K562 (cell line): ENCODE measurements around the gene TNK2. TPM values are rescaled to one million over a fixed set of nuclear protein-coding genes. Genes with fewer than 3 reads are reported as not detected.

ENCODE experiments used
- ARID4B ChIP-seq: sonication (generic); formaldehyde crosslinking; IDR thresholded peaks from 2 replicates; pipeline ENCODE4 v1.8.0; 2022; ENCODE audit warnings: mild to moderate bottlenecking, missing genetic modification reagents
- BCOR ChIP-seq: fragments of 450-650 bp; IDR thresholded peaks from 2 replicates; pipeline ENCODE4 v1.6.1; 2016
- CCAR2 ChIP-seq: fragments of 200-400 bp; formaldehyde crosslinking; IDR thresholded peaks from 2 replicates; pipeline ENCODE4 v1.6.1; 2017; ENCODE audit warnings: mild to moderate bottlenecking, low read depth, low read length
- DPF2 ChIP-seq: fragments of 450-650 bp; IDR thresholded peaks from 2 replicates; pipeline ENCODE4 v1.6.1; 2016
- EGR1 ChIP-seq: fragments of 450-650 bp; conservative IDR thresholded peaks from 2 replicates; pipeline ENCODE4 v1.6.1; 2017; ENCODE audit warnings: mild to moderate bottlenecking
- ESRRB ChIP-seq: fragments of 250-450 bp; sonication (Bioruptor Pico); IDR thresholded peaks from 2 replicates; pipeline ENCODE4 v1.5.0; 2020; ENCODE audit warnings: mild to moderate bottlenecking, moderate library complexity, borderline replicate concordance
- JUND ChIP-seq, 2 experiments: IDR thresholded peaks; 2 replicates in 1 of 2; 3 replicates in 1 of 2; pipeline ENCODE4 v1.6.1; 2011; ENCODE audit warnings: borderline replicate concordance in 2 of 2, low read depth in 2 of 2, low read length in 2 of 2, improper control_type of control experiment in 1 of 2, missing biosample characterization in 1 of 2, missing genetic modification characterization in 1 of 2, missing genetic modification reagents in 1 of 2
- KLF13 ChIP-seq: fragments of 450-650 bp; IDR thresholded peaks from 2 replicates; pipeline ENCODE4 v1.6.1; 2016; ENCODE audit warnings: missing genetic modification characterization, low read depth, mild to moderate bottlenecking, missing compliant biosample characterization, moderate library complexity, borderline replicate concordance
- L3MBTL2 ChIP-seq: fragments of 450-650 bp; IDR thresholded peaks from 2 replicates; pipeline ENCODE4 v1.6.1; 2016; ENCODE audit warnings: mild to moderate bottlenecking, moderate library complexity
- MYBL2 ChIP-seq, 2 experiments: fragments of 450-650 bp in 1 of 2; sonication (generic) in 1 of 2; formaldehyde crosslinking in 1 of 2; IDR thresholded peaks; 2 replicates each; pipeline versions ENCODE4 v1.6.1 to v1.8.1; 2017 to 2022; ENCODE audit warnings: borderline replicate concordance in 1 of 2, inconsistent platforms in 1 of 2, low read depth in 1 of 2, mild to moderate bottlenecking in 1 of 2, missing genetic modification reagents in 1 of 2, moderate library complexity in 1 of 2
- NR2F6 ChIP-seq: fragments of 450-650 bp; formaldehyde crosslinking; IDR thresholded peaks from 2 replicates; pipeline ENCODE4 v1.4.0; 2020; ENCODE audit warnings: mild to moderate bottlenecking
- NRF1 ChIP-seq, 2 experiments: fragments of 450-650 bp; IDR thresholded peaks in 1 of 2; conservative IDR thresholded peaks in 1 of 2; 2 replicates each; pipeline ENCODE4 v1.6.1; 2014; ENCODE audit warnings: mild to moderate bottlenecking in 2 of 2
- POLR2B ChIP-seq: fragments of 450-650 bp; IDR thresholded peaks from 2 replicates; pipeline ENCODE4 v1.6.1; 2018; ENCODE audit warnings: low read depth; ENCODE audit not compliant: partially characterized antibody
- RBM25 ChIP-seq: fragments of 200-400 bp; formaldehyde crosslinking; IDR thresholded peaks from 2 replicates; pipeline ENCODE4 v1.6.1; 2018; ENCODE audit warnings: low read length, low read depth, moderate library complexity; ENCODE audit not compliant: severe bottlenecking
- SETDB1 ChIP-seq: IDR thresholded peaks from one replicate; pipeline ENCODE4 v1.6.1; 2012; ENCODE audit warnings: low read length, control low read depth, inconsistent platforms
- SMAD1 ChIP-seq: fragments of 150-350 bp; IDR thresholded peaks from 2 replicates; pipeline ENCODE4 v1.6.1; 2014; ENCODE audit warnings: low read length, low read depth; ENCODE audit not compliant: partially characterized antibody
- polyA plus RNA-seq, 8 experiments: library from polyadenylated mRNA; depleted of rRNA in 4 of 8; stranded (reverse) in 5 of 8; unstranded in 3 of 8; fragments of >200 nt; fragmentation: Nextera tagmentation in 2 of 8; fragmentation: Illumina TruSeq in 1 of 8; extraction: Ambion mirVana in 2 of 8; extraction: Trizol in 1 of 8; gene quantifications; 2 replicates each; pipeline versions ENCODE4 v1.2.1 to v1.2.3, GENCODE V29; 2011 to 2014; ENCODE audit warnings: inconsistent platforms in 1 of 8, missing spikeins in 1 of 8
- total RNA-seq, 7 experiments: library from RNA; depleted of rRNA in 6 of 7; stranded (reverse); fragments of >200 nt in 6 of 7; fragmentation: Illumina TruSeq in 2 of 7; extraction: Trizol in 2 of 7; gene quantifications; 2 replicates each; pipeline versions ENCODE4 v1.2.1 to v1.2.3, GENCODE V29; 2011 to 2021; ENCODE audit warnings: low replicate concordance in 1 of 7
- TF ChIP-seq, protein P1 (sequence below): sonication (generic); formaldehyde crosslinking; IDR thresholded peaks from 2 replicates; pipeline ENCODE4 v1.8.1; 2023; ENCODE audit warnings: mild to moderate bottlenecking, missing genetic modification reagents, moderate library complexity
- TF ChIP-seq, protein P2 (sequence below): sonication (generic); formaldehyde crosslinking; IDR thresholded peaks from 2 replicates; pipeline ENCODE4 v1.8.0; 2022; ENCODE audit warnings: mild to moderate bottlenecking, low read depth, missing genetic modification reagents

The TNK2 gene
- total and polyA plus RNA-seq, 9 of the 15 experiments (the other 6 are each of a cell fraction or from before 2014, with no cell fraction given), result 0.03 to 33.8 (median 6.5) TPM

- TF ChIP-seq NRF1 (conservative IDR thresholded peaks at IDR 0.05 in 1 of 2, IDR thresholded peaks at IDR 0.05 in 1 of 2) (peak; percentile 89 to 90), SMAD1 (peak; percentile 14), ESRRB (no peak), CCAR2 (no peak), SETDB1 (no peak), ARID4B (no peak), JUND (IDR thresholded peaks at IDR 0.05; ENCODE audit: borderline replicate concordance, low read depth, low read length) (0 out of 2 replicates have a peak, but pooled peaks have one; percentile 8), JUND (tag; IDR thresholded peaks at IDR 0.05; ENCODE audit: borderline replicate concordance, low read depth, low read length) (no peak), KLF13 (peak; percentile 33; the same call in 1 of the 2 replicates), POLR2B (peak; percentile 76), BCOR (0 out of 2 replicates have a peak, but pooled peaks have one; percentile 17), DPF2 (0 out of 2 replicates have a peak, but pooled peaks have one; percentile 26), EGR1 (0 out of 2 replicates have a peak, but pooled peaks have one; percentile 6), L3MBTL2 (0 out of 2 replicates have a peak, but pooled peaks have one; percentile 27), MYBL2 (IDR thresholded peaks at IDR 0.05; ENCODE audit: low read depth) (no peak), MYBL2 (CRISPR knock-in tag; IDR thresholded peaks at IDR 0.05; ENCODE audit: borderline replicate concordance) (no peak), RBM25 (no peak), NR2F6 (CRISPR knock-in tag) (no peak)
- TF ChIP-seq, protein P1, sequence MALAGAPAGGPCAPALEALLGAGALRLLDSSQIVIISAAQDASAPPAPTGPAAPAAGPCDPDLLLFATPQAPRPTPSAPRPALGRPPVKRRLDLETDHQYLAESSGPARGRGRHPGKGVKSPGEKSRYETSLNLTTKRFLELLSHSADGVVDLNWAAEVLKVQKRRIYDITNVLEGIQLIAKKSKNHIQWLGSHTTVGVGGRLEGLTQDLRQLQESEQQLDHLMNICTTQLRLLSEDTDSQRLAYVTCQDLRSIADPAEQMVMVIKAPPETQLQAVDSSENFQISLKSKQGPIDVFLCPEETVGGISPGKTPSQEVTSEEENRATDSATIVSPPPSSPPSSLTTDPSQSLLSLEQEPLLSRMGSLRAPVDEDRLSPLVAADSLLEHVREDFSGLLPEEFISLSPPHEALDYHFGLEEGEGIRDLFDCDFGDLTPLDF (CRISPR knock-in tag), result no peak
- TF ChIP-seq, protein P2, sequence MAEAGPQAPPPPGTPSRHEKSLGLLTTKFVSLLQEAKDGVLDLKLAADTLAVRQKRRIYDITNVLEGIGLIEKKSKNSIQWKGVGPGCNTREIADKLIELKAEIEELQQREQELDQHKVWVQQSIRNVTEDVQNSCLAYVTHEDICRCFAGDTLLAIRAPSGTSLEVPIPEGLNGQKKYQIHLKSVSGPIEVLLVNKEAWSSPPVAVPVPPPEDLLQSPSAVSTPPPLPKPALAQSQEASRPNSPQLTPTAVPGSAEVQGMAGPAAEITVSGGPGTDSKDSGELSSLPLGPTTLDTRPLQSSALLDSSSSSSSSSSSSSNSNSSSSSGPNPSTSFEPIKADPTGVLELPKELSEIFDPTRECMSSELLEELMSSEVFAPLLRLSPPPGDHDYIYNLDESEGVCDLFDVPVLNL (CRISPR knock-in tag), result no peak
Measured at GRCh38 chr3:195909644-195910498, 1.5 kb upstream of the TNK2 start (continued).
